HG02870 (cell line): ENCODE measurements around the gene TP53BP2.
A peak's percentile ranks its signal among the peaks of the same experiment; 100 is the strongest.
"Not testable (repeated sequence)": the region's sequence is repeated elsewhere in the genome, so short reads cannot be mapped to it uniquely, and the experiment has no call there.

Experiments used
- ATAC-seq: cut with Tn5 transposase; IDR thresholded peaks from one replicate; pipeline ENCODE4 v1.9.1; 2021; ENCODE audit warnings: mild to moderate bottlenecking, moderate library complexity; ENCODE audit not compliant: unreplicated experiment

Gene TP53BP2, protein sequence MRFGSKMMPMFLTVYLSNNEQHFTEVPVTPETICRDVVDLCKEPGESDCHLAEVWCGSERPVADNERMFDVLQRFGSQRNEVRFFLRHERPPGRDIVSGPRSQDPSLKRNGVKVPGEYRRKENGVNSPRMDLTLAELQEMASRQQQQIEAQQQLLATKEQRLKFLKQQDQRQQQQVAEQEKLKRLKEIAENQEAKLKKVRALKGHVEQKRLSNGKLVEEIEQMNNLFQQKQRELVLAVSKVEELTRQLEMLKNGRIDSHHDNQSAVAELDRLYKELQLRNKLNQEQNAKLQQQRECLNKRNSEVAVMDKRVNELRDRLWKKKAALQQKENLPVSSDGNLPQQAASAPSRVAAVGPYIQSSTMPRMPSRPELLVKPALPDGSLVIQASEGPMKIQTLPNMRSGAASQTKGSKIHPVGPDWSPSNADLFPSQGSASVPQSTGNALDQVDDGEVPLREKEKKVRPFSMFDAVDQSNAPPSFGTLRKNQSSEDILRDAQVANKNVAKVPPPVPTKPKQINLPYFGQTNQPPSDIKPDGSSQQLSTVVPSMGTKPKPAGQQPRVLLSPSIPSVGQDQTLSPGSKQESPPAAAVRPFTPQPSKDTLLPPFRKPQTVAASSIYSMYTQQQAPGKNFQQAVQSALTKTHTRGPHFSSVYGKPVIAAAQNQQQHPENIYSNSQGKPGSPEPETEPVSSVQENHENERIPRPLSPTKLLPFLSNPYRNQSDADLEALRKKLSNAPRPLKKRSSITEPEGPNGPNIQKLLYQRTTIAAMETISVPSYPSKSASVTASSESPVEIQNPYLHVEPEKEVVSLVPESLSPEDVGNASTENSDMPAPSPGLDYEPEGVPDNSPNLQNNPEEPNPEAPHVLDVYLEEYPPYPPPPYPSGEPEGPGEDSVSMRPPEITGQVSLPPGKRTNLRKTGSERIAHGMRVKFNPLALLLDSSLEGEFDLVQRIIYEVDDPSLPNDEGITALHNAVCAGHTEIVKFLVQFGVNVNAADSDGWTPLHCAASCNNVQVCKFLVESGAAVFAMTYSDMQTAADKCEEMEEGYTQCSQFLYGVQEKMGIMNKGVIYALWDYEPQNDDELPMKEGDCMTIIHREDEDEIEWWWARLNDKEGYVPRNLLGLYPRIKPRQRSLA

DNA sequence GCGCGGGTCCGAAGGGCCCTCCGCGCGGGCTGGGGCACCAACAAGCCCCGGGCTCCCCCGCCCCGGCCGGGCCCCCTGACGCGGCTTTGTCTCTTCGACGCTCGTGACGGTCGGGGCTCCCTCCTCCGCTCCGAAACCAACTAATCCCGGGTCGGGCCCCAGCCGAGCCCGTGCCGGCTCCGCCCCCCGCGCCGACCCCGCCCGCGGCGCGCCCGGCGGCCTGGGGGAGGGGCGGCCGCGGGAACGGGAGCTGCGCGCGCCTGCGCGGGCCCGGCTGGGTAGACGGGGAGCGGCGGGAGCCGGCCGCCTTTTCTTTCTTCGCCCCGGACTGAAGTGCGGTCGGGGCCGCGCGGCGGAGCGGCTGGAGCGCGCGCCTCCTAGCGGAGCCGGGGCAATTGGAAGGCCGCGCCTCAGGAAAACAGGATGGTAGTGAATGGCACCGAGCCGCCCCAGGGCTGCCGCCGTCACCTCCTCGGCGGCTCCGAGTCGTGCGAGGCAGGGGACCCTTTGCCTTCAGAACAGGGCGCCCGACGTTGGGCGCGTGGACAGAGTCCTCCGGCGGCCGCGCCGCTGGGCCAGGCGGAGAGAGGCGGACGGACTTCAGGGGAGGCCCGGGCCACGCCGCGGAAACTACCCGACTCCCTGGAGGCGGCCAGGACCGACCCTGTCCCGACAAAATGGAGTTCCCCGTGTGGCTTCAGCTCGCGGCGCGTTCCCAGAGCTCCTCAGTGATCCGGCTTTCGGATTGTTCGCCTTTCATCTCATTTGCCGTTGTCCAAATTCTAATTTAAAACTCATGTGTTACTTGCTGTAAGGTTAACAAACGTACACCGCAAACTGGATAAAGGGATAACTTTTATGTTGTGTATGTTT, at the start of gene TP53BP2:
Gene TP53BP2 (minus strand): TSS at position 138 of the 873 bp plus-strand sequence. CDS start 267 bp downstream, outside the sequence.
- peak; percentile 64 for ATAC-seq

DNA sequence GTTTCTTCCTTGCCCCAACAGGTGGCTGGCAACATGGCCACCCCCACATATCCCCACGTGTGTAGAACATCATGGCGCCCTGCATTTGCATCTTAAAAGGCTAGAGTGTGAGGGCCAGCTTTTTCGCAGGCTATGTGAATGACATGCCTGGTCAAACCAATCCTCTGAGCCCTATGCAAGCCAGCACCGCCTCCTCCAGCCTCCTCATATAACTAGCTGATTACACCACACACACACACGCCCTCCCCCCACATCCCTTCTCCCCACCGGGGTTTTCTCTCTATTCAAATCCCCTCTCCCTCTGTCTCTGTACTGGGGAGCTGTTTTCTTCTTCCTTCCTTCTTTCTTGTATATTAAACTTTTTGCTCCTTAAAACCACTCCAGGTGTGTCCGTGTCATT, 44.7 kb upstream of the TP53BP2 start:
- not testable (repeated sequence) for ATAC-seq

DNA sequence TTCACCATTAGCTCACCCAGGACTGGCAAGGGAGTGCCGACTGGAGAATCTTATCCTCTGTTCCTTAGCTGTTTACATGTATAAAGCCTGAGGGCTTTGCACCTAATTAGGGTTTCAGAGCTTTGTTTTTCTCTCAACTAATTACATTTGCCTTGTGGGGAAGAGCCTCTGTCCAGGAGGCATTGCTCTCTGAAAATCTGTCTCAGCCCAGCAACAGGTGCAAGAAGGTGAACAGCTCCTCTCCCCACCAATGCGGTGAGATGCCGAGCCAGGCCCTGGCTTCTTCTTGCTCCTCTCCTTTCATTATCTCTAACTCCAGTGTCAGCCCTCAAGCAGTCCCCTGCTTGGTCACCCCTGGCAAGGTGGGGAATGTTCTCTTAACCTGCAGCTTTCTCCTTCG, 43.6 kb upstream of the TP53BP2 start:
- not testable (repeated sequence) for ATAC-seq

DNA sequence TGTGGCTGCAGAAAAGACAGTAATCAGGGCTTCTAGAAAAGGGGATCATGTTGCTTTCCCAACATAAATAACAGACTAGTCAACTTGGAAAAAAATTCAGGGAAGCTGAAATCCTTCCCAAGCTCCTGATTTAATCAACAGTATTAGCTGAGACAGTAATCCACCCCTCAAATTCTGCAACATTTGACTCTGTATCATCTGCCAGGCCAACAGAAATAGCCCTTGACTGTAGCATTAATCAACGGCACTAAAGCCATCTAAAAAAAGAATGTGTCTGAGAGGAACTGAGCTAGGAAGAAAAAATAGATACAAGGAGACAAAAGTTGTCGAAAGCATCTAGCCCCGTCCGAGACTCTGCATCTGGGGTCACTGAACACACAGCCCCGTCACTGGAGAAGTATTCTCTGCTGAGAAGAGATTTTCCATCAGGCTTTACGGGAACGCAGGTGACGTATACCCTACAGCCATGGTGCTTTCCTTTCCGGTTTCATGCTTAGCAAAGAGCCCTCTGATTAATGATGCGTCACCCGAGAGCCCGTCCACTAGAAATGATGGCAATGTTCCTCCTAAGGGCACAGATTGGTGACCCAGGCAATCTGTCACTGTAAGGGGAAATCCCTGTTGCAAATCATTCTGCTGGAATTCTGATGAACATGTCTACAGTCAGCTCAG, 42.1 kb upstream of the TP53BP2 start:
- ATAC-seq: no peak

DNA sequence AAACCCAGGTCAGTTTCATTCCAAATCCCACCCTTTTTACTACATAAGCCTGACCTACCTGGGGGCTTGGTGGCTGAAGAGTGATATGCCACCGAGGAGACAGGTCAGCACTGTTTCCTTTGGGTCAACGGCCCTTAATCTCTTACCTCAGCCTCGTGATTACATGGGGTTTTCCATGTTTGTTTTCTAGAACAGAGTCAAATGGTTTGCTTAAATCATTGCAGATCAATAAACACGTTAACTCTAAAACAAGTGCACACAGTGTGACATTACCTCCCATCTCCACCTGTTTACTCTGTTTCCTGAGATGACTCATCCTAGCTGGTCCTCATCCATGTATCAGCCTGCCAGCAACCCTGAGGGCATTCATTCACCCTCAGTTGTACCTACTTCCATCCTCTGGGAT, 40.8 kb upstream of the TP53BP2 start:
- ATAC-seq: no peak

DNA sequence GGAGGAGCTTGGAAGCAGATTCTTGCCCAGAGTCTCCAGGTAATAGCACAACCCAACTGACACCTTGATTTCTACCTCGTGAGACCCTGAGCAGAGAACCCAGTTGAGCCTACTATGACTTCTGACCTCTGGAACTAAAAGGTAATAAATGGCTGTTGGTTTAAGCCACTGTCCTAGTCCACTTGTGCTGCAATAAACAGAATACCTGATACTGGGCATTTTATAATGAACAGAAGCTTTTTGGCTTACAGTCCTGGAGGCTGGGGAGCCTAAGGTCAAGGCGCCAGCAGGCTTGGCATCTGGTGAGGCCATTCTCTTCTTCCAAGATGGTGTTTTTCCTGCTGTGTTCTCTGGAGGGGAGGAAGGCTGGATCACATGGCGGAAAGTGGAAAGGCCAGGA, 39.9 kb upstream of the TP53BP2 start:
- ATAC-seq: no peak

DNA sequence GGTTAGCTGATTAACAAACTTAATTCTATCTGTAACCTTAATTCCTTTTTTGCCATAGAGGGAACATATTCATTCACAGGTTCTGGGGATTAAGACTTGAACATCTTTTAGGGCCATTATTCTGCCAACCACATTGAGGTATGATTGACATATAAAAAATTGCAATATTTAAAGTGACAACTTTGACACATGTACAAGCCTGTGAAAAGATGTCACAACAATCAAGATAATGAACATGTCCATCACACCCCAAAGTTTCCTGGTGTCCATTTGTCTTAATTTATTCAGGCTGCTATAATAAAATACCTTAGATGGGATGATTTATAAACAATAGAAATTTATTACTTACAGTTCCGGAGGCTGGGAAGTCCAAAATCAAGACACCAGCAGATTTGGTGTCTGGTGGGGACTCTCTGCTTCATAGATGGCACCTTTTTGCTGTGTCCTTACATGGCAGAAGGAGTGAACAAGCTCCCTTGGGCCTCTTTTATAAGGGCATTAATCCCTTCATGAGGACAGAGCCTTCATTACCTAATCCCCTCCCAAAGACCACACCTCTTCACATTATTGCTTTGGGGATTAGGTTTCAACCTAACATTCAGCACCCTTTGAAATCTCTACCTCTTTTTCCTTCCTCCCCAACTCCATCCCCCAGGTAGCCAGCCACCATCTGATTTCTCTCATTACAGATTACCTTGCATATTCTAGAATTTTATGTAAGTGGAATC, 33.0 kb upstream of the TP53BP2 start:
- no peak for ATAC-seq

DNA sequence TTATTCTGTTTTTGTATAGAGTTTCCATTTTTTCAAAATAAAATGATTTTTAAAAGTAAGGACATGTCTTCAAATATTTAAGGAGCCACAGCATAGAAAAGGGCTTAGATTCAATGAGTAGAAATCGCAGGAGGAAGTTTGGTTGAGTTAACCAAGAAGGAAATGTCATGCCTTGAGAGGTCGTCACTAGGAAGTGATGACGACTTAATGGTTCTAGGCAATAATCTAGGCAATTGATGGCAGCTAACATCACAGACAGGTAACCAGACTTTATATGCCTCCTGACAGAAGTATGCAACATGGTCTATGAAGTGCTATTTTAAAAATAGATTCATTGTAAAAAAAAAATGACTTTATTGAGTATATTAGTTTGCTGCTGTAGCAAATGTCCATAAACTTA, 32.1 kb upstream of the TP53BP2 start:
- ATAC-seq: no peak

DNA sequence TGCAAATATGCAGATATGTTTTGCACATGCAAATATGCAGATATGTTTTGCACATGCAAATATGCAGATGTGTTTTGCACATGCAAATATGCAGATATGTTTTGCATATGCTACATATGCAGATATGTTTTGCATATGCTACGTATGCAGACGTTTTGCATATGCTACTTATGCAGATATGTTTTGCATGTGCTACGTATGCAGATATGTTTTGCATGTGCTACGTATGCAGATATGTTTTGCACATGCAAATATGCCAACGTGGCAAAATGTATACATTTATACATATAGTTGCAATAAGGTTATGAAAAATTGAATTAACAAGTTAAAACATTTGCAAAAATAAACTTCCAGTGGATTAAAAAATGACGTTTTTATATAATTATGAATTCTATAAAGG, 30.8 kb upstream of the TP53BP2 start:
- no peak for ATAC-seq

DNA sequence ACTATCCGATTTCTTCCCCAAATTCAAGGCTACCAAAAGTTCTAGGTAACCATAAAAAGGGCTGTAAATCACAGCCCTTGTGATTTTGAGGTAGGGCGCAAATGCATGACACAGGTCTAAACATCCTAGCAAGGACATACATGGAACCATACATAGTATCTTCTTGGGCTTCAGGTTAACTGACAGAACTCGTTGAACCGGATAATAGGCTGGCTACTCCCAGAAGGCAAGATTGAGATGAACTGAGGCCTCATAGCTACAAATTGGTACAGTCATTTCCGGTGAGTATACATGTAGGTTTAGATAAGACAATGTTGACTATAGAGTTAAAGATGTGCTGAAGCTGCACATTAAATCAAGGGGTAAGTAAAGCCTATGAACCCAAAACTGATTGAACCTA, 27.3 kb upstream of the TP53BP2 start:
- no peak for ATAC-seq

DNA sequence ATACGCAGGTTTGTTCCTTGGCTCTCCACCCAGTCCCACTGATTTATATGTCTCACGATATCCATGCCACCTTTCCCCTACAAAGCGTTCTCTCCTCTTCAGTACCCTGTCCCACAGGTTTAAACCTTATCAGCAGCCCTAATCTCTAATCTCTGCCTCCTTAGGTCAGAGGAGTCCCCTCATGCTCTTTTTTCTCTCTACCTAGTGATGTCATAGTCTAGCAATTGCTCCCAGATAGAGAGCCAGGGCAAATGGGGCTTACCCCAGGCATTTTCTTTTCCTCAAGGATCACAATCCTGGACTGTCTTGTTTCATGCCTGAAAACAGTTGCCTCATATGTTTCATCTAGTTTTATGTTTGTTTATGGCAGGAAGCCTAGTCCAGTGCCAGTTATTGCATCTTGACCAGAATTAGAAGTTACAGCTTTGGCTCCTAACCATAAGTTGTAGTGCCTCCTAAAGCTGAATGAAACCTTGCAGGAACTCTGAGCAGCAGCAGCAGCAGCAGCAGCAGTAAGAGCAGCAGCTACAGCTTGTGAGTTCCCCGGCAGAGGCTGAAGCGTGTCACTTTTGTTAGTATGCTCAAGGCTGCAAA, 26.7 kb upstream of the TP53BP2 start:
- ATAC-seq: no peak

DNA sequence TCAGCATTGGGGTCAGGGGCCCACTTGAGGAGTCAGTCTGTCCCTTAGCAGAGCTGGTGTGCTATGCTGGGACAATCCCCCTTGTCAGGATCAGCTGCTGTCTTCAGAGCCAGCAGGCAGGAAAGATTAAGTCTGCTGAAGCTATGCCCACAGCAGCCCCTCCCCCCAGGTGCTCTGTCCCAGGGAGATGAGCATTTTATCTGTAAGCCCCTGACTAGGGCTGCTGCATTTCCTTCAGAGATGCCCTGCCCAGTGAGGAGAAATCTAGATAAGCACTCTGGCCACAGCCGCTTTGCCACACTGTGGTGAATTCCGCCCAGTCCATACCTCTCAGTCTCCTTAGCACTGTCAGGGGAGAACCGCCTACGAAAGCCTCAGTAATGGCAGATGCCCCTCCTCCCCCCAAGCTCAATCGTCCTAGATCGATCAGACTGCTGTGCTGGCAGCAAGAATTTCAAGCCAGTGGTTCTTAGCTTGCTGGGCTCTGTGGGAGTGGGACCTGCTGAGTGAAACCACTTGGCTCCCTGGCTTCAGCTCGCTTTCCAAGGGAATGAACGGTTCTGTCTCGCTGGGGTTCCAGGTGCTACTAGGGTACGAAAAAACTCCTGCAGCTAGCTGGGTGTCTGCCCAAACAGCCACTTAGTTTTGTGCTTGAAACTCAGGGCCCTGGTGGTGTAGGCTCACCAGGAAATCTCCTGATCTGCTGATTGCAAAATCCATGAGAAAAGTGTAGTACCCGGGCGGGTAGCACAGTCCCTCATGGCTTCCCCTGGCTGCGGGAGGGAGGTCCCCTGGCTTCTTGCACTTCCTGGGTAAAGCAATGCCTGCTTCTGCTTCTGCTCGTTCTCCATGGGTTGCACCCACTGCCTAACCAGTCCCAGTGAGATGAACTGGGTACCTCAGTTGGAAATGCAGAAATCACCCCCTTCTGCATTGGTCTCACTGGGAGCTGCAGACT, 25.1 kb upstream of the TP53BP2 start:
- no peak for ATAC-seq

DNA sequence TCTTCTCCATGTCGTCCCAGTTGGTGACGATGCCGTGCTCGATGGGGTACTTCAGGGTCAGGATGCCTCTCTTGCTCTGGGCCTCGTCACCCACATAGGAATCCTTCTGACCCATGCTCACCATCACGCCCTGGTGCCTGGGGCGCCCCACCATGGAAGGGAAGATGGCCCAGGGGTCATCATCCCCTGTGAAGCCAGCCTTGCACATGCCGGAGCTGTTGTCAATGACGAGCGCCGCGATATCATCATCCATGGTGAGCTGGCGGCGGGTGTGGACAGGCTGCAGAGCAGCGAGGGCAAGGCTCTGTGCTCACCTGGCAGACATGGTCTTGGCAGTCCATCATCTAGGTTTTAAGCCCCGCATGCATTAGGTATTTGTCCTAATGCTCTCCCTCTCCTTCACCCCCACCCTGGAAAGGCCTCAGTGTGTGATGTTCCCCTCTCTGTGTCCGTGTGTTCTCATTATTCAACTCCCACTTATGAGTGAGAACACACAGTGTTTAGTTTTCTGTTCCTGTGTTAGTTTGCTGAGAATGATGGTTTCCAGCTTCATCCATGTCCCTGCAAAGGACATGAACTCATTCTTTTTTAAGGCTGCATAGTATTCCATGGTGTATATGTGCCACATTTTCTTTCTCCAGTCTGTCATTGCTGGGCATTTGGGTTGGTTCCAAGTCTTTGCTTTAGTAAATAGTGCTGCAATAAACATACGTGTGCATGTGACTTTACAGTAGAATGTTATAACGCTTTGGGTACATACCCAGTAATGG, 19.0 kb upstream of the TP53BP2 start:
- not testable (repeated sequence) for ATAC-seq

DNA sequence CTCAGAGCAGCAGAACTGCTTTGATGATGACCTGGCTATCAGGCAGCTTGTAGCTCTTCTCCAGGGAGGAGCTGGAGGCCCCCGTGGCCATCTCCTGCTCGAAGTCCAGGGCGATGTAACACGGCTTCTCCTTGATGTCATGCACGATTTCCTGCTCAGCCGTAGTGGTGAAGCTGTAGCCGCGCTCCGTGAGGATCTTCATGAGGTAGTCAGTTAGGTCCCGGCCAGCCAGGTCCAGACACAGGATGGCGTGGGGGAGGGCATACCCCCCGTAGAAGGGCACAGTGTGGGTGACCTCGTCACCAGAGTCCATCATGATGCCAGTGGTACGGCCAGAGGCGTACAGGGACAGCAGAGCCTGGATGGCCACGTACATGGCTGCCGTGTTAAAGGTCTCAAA, 18.3 kb upstream of the TP53BP2 start:
- ATAC-seq: no peak

DNA sequence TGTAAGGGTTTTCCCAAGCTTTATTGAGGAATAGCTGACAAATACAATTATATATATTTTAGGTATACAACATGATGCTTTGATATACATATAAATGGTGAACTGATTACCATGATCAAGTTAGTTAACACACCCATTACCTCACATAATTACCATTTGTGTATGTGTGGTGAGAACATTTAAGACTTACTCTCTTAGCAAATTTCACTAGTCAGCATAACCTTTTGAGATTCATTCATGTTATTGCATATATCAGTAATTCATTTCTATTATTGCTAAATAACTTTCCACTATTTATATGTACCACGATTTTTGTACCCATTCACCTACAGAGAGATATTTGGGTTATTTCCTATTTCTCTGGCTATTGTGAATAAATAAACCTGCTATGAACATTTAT, 16.2 kb upstream of the TP53BP2 start:
- ATAC-seq: no peak

DNA sequence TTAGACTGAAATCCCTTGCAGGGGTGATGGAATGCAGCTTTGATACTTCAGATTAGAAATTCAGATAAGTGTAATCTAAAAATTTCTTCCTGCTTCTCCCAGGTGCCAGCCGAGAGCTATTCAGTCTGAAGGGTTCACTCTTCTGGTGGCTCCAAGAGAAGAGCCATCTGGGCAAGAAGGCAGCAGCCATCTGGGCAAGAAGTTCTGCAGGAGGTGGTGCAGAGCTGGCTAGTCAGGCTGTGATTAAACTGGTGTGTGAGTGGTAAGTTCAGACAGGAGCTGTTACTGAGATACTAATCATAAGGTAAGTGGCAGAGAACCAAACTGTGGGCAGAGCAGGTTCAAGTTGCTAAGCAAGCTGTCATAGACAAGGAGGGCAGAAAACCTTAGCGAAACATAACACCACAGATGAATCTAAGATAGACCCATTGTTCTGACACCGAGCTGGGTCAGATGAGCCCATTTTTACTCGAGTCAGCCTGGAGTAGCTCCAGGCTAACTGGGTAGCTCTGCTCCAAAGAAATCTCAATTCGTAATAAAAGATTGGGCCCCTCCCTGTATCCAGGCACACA, 14.4 kb upstream of the TP53BP2 start:
- ATAC-seq: no peak

DNA sequence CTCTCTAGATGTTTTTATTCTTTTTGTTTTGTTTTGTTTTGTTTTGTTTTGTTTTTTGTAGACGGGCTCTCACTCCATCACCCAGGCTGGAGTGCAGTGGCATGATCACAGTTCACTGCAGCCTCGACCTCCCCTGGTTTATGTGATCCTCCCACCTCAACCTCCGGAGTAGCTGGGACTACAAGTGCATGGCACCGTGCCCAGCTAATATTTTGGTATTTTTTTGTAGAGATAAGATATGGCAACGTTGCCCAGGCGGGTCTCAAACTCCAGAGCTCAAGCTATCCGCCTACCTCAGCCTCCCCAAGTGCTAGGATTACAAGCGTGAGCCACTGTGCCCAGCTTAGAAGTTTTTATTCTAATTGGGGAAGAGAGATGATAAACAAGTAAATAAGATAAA, 13.3 kb upstream of the TP53BP2 start:
- no peak for ATAC-seq
